Loucy (cell line): ENCODE data around the gene SLC7A4.

Source experiments
- CTCF ChIP-seq: fragments of 200-600 bp; sonication (generic); conservative IDR thresholded peaks from 2 replicates; pipeline ENCODE4 v1.5.1; 2014; ENCODE audit warnings: mild to moderate bottlenecking, antibody characterized with exemption, low read length
- EZH2phosphoT487 ChIP-seq: fragments of 200-600 bp; IDR thresholded peaks from 2 replicates; pipeline ENCODE4 v1.6.1; 2018; ENCODE audit warnings: antibody characterized with exemption, mild to moderate bottlenecking, moderate library complexity, borderline replicate concordance

- TF ChIP-seq CTCF (no peak), EZH2phosphoT487 (no peak)
These were observed 37.5 kb downstream of the SLC7A4 start for GRCh38 chr22:20994902-20995241.
